T-helper 2 cell treated with Interferon-gamma antibody and Interleukin-4, amounts not matched to agents 5 μg/mL and 100 μg/mL, for 36 hours (primary cell): ENCODE data around the gene LCP1.

ENCODE experiments used
- DNase-seq: peaks from one replicate; pipeline ENCODE4 v3.0.0; 2021; ENCODE audit warnings: low spot score
- H3K27ac Mint-ChIP-seq: one replicate; pipeline ENCODE4 v1.8.0; 2021; ENCODE audit warnings: mild to moderate bottlenecking, mixed read lengths
- H3K27me3 Mint-ChIP-seq: one replicate; pipeline ENCODE4 v1.8.0; 2021; ENCODE audit warnings: low read depth, mixed read lengths
- H3K36me3 Mint-ChIP-seq: one replicate; pipeline ENCODE4 v1.8.0; 2021; ENCODE audit warnings: low read depth, mixed read lengths
- H3K4me1 Mint-ChIP-seq: one replicate; pipeline ENCODE4 v1.8.0; 2021; ENCODE audit warnings: low read depth, mixed read lengths
- H3K4me3 Mint-ChIP-seq: one replicate; pipeline ENCODE4 v1.8.0; 2022; ENCODE audit warnings: mild to moderate bottlenecking, moderate library complexity, mixed read lengths
- H3K9me3 Mint-ChIP-seq: one replicate; pipeline ENCODE4 v1.8.0; 2021; ENCODE audit warnings: mixed read lengths

LCP1 gene

GRCh38 chr13:46124967-46125933 is 56.7 kb downstream of the LCP1 start:
- Mint-ChIP-seq H3K36me3 (peaks cover 52% of the 10 kb centered on the region), H3K27ac (peak overlapping the region; percentile 75), H3K9me3 (no peaks in the 10 kb centered on the region), H3K27me3 (no peaks in the 10 kb centered on the region), H3K4me1 (peaks cover 29% of the 10 kb centered on the region), H3K4me3 (peak overlapping the region; percentile 41)
- no peak for DNase-seq

GRCh38 chr13:46124531-46124966 is 57.4 kb downstream of the LCP1 start:
- H3K4me1 Mint-ChIP-seq = peaks cover 27% of the 10 kb centered on the region
- H3K4me3 Mint-ChIP-seq = no peak overlapping the region
- peak overlapping the region; percentile 75 for H3K27ac Mint-ChIP-seq
- peaks cover 2% of the 10 kb centered on the region for H3K27me3 Mint-ChIP-seq
- H3K36me3 Mint-ChIP-seq = peaks cover 45% of the 10 kb centered on the region
- no peaks in the 10 kb centered on the region for H3K9me3 Mint-ChIP-seq
- no peak for DNase-seq

- H3K27me3 Mint-ChIP-seq = peaks cover 22% of the 10 kb centered on the region
- no peak for DNase-seq
- no peaks in the 10 kb centered on the region for H3K9me3 Mint-ChIP-seq
- no peak overlapping the region for H3K4me3 Mint-ChIP-seq
- H3K36me3 Mint-ChIP-seq = peaks cover 28% of the 10 kb centered on the region
- peaks cover 23% of the 10 kb centered on the region for H3K4me1 Mint-ChIP-seq
- no peak overlapping the region for H3K27ac Mint-ChIP-seq
Measured at GRCh38 chr13:46122304-46122703, 59.7 kb downstream of the LCP1 start.

- Mint-ChIP-seq H3K27me3 (peaks cover 25% of the 10 kb centered on the region), H3K36me3 (peaks cover 22% of the 10 kb centered on the region), H3K4me3 (no peak overlapping the region), H3K4me1 (peaks cover 21% of the 10 kb centered on the region), H3K27ac (no peak overlapping the region), H3K9me3 (no peaks in the 10 kb centered on the region)
- no peak for DNase-seq
Measured at GRCh38 chr13:46121597-46122163, 60.3 kb downstream of the LCP1 start.

GRCh38 chr13:46121033-46121432 is 60.9 kb downstream of the LCP1 start:
- H3K27me3 Mint-ChIP-seq = peaks cover 29% of the 10 kb centered on the region

GRCh38 chr13:46119883-46120614 is 61.9 kb downstream of the LCP1 start:
- peaks cover 31% of the 10 kb centered on the region for H3K27me3 Mint-ChIP-seq
- no peak for DNase-seq
- no peaks in the 10 kb centered on the region for H3K9me3 Mint-ChIP-seq
- peaks cover 5% of the 10 kb centered on the region for H3K4me1 Mint-ChIP-seq
- H3K27ac Mint-ChIP-seq = no peak overlapping the region
- no peak overlapping the region for H3K4me3 Mint-ChIP-seq
- H3K36me3 Mint-ChIP-seq = peaks cover 6% of the 10 kb centered on the region

More at GRCh38 chr13:46121033-46121432, 60.9 kb downstream of the LCP1 start:
- DNase-seq = no peak
- Mint-ChIP-seq H3K9me3 (no peaks in the 10 kb centered on the region), H3K4me3 (no peak overlapping the region), H3K4me1 (peaks cover 15% of the 10 kb centered on the region), H3K36me3 (peaks cover 16% of the 10 kb centered on the region), H3K27ac (no peak overlapping the region)

GRCh38 chr13:46116653-46117502 is 65.1 kb downstream of the LCP1 start:
- Mint-ChIP-seq H3K27ac (peak overlapping the region; percentile 38), H3K4me3 (no peak overlapping the region), H3K36me3 (no peaks in the 10 kb centered on the region), H3K27me3 (peaks cover 51% of the 10 kb centered on the region), H3K4me1 (no peaks in the 10 kb centered on the region), H3K9me3 (no peaks in the 10 kb centered on the region)
- DNase-seq = no peak

- Mint-ChIP-seq H3K4me3 (no peak overlapping the region), H3K36me3 (no peaks in the 10 kb centered on the region), H3K9me3 (no peaks in the 10 kb centered on the region), H3K4me1 (no peaks in the 10 kb centered on the region), H3K27ac (no peak overlapping the region), H3K27me3 (peaks cover 60% of the 10 kb centered on the region)
- no peak for DNase-seq
Measured at GRCh38 chr13:46114613-46115012, 67.4 kb downstream of the LCP1 start.

GRCh38 chr13:46113596-46113995 is 68.4 kb downstream of the LCP1 start:
- Mint-ChIP-seq H3K4me3 (no peak overlapping the region), H3K36me3 (no peaks in the 10 kb centered on the region), H3K9me3 (no peaks in the 10 kb centered on the region), H3K4me1 (no peaks in the 10 kb centered on the region), H3K27me3 (peaks cover 59% of the 10 kb centered on the region), H3K27ac (no peak overlapping the region)
- DNase-seq = no peak

GRCh38 chr13:46111151-46111550 is 70.8 kb downstream of the LCP1 start:
- Mint-ChIP-seq H3K36me3 (no peaks in the 10 kb centered on the region), H3K9me3 (no peaks in the 10 kb centered on the region), H3K4me3 (no peak overlapping the region), H3K27ac (no peak overlapping the region), H3K27me3 (peaks cover 49% of the 10 kb centered on the region), H3K4me1 (peaks cover 5% of the 10 kb centered on the region)
- DNase-seq = no peak

GRCh38 chr13:46109451-46109850 is 72.5 kb downstream of the LCP1 start:
- Mint-ChIP-seq H3K4me3 (no peak overlapping the region), H3K27me3 (peaks cover 50% of the 10 kb centered on the region), H3K27ac (no peak overlapping the region), H3K9me3 (no peaks in the 10 kb centered on the region), H3K4me1 (peaks cover 5% of the 10 kb centered on the region), H3K36me3 (no peaks in the 10 kb centered on the region)
- no peak for DNase-seq

- Mint-ChIP-seq H3K27me3 (peaks cover 40% of the 10 kb centered on the region), H3K4me3 (peak overlapping the region; percentile 3), H3K36me3 (no peaks in the 10 kb centered on the region), H3K9me3 (no peaks in the 10 kb centered on the region), H3K27ac (no peak overlapping the region), H3K4me1 (peaks cover 5% of the 10 kb centered on the region)
- no peak for DNase-seq
Measured at GRCh38 chr13:46106839-46107371, 75.1 kb downstream of the LCP1 start.

GRCh38 chr13:46104868-46105267 is 77.1 kb downstream of the LCP1 start, which contains the start of gene CPB2:
CPB2 (minus strand) TSS chr13:46105033; CDS start chr13:46105009, 24 bp downstream.
- Mint-ChIP-seq H3K36me3 (no peaks in the 10 kb centered on the region), H3K9me3 (no peaks in the 10 kb centered on the region), H3K27ac (no peak within 1 kb of the TSS), H3K4me1 (peaks cover 5% of the 10 kb centered on the region), H3K4me3 (no peak within 1 kb of the TSS), H3K27me3 (peaks cover 32% of the 10 kb centered on the region)
- DNase-seq = no peak
